ENCODE results near the gene LRRC74A.

- TF ChIP-seq POLR2AphosphoS5 (IDR thresholded peaks at IDR 0.05; ENCODE audit: borderline replicate concordance, low read depth, low read length) (no peak), EZH2 (IDR thresholded peaks at IDR 0.05) (no peak), FOXP2 (optimal IDR thresholded peaks at IDR 0.05; ENCODE audit: control extremely low read depth, extremely low read length, insufficient read depth) (no peak)
These were observed 91.6 kb downstream of the LRRC74A start for GRCh38 chr14:76917745-76918255.

Measured in SK-N-MC (cell line).